Activated T-cell treated with anti-CD3 and anti-CD28 coated beads, Interleukin-2, amount 50 U/mL, for 1 hour (primary cell): ENCODE measurements around the gene FAM20B.
"Not testable (repeated sequence)": the region's sequence is repeated elsewhere in the genome, so short reads cannot be mapped to it uniquely, and the experiment has no call there.

ENCODE experiments used
- DNase-seq: peaks from one replicate; pipeline ENCODE4 v3.0.0-alpha.2; 2020

The FAM20B gene

GRCh38 chr1:179025125-179025974 lies at the start of gene FAM20B:
FAM20B (plus strand) TSS chr1:179025894; CDS start chr1:179043848, 17,954 bp downstream.
- DNase-seq: peak; percentile 91

DNA sequence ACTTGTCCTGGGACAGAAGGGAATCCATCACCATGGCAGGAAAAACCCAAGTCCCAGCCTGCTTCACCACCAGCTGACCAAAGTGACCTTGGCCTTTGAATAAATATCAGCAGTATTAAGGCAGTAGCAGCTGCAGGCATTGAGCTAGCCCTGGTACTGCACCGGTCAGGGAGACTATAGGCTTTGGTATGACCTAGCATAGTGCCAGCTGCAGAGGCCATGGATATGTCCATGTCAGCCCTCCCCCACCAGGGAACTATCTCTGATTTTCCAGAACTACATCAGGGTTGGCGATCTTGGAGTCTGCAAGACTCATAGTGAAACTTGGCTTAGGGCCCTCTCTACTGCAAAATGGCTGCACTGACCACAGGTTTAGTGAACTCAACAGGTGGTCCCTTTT lies 49.2 kb upstream of the FAM20B start:
- DNase-seq: no peak

DNA sequence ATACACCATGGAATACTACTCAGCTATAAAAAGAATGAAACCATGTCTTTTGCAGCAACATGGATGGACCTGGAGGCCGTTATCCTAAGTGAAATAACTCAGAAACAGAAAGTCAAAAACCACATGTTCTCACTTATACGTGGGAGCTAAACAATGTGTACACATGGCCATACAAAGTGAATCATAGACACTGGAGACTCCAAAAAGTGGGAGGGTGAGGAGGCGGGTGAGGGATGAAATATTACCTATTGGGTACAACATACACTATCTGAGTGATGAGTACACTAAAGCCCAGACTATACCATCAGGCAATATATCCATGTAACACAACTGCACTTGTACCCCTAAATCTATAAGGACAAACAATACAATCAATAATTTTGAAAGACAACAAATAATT lies 39.5 kb upstream of the FAM20B start:
- DNase-seq: no peak

DNA sequence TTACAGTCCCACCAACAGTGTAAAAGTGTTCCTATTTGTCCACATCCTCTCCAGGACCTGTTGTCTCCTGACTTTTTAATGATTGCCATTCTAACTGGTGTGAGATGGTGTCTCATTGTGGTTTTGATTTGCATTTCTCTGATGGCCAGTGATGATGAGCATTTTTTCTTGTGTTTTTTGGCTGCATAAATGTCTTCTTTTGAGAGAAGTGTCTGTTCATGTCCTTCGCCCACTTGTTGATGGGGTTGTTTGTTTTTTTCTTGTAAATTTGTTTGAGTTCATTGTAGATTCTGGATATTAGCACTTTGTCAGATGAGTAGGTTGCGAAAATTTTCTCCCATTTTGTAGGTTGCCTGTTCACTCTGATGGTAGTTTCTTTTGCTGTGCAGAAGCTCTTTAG lies 37.5 kb upstream of the FAM20B start:
- not testable (repeated sequence) for DNase-seq

GRCh38 chr1:178993559-178993958 lies 32.1 kb upstream of the FAM20B start:
- DNase-seq: no peak

DNA sequence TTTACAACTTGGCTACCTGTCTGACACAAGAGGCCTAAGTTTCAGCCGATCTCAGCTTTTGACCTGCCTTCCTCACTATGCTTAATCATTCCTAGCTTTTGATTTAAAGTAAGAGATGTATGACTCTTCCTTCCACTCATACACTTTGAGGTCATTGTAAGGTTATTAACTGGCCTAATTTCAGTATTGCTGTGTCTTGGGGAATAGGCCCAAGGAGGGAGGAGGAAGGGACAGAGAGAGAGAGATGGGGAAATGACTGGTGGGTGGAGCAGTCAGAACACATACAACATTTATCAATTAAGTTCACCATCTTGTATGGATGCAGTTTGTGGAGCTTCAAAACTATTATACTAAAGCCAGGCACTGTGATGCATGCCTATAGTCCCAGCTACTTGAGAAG lies 28.3 kb upstream of the FAM20B start:
- no peak for DNase-seq

GRCh38 chr1:178998295-178998694 lies 27.4 kb upstream of the FAM20B start:
- DNase-seq: no peak

DNA sequence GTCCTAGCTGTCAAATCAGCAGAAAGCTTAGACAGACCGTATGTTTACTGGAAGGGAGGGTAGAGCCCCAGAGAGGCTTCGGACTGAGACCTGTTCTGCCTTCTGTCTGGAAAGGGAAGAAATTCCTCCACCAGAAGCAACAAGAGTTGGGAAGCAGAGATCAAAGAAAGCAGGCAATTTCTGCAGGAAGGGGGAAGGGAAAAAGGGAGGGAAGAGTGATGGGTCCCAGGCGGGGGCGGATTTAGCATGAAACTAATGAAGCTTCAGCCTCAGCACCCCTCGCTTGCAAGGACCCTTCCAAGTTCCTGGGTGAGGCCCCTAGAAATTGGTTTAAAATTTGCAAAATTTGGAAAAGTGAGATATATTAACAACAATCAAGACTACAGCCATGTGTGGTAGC lies 26.6 kb upstream of the FAM20B start:
- DNase-seq: no peak

- DNase-seq: no peak
These were observed 24.2 kb upstream of the FAM20B start for GRCh38 chr1:179001451-179001850.

- DNase-seq: not testable (repeated sequence)
These were observed 23.6 kb upstream of the FAM20B start for GRCh38 chr1:179002064-179002463.

GRCh38 chr1:179002552-179003345 lies 22.9 kb upstream of the FAM20B start:
- DNase-seq: peak; percentile 71

DNA sequence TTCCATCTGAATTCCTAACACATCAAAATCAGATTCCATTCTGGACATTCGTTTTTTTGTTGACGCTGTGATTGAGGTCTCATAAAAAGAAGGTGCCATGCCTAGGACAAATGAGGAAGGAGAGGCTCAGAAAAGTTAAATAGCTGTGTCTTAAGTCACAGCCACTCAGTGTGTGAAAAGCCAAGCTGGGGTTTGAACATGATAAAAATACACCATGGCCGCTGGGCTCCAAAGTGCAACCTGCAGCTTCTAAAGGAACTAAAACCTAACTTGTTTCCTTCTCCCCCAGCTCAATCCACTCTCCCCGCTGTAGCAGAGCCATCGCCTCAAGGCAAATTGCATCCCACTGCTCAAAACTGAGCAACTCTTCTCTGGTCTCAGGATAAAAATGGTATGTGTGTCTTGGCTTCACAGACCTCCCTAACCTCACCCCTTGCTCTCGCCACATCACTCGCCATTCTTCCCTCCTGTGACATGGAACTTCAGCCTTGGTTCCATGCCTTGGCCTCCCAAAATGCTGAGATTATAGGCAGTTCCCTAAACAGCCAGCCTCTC lies 22.1 kb upstream of the FAM20B start:
- DNase-seq: no peak

DNA sequence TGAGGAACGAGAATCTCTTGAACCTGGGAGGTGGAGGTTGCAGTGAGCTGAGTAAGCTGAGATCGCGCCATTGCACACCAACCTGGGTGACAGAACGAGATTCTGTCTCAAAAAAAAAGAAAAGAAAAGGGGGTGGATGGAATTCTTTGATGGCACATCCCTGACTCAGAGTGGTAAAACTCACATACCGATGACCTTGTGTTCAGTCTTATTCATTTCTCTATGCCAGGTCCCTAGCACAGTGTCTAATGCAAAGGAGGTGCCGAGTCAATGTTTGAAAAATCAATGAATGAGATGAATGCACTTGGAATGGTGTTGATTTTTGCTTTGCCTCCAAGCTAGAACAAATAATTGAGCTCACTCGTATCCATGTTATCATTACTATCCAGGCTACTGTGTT lies 18.5 kb upstream of the FAM20B start:
- no peak for DNase-seq

GRCh38 chr1:179010671-179011070 lies 15.0 kb upstream of the FAM20B start:
- DNase-seq: no peak

DNA sequence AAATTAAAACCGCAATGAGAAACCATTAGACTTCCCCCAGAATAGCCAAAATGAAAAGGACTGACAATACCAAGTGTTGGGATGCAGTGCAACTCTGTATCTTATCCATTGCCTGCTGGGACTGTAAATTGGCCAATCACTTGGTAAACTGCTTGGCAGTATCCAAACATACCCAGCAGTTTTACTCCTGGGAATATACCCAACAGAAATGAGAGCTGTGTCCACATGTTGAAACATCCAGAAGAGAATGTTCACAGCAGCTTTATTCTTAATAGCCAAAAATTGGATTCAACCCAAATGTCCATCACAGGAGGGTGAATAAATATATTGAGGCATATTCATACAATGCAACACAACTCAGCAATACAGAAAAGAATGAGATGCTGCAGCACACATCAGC lies 13.7 kb upstream of the FAM20B start:
- no peak for DNase-seq

GRCh38 chr1:179014123-179014522 lies 11.6 kb upstream of the FAM20B start:
- no peak for DNase-seq

- no peak for DNase-seq
These were observed 10.3 kb upstream of the FAM20B start for GRCh38 chr1:179015396-179015795.

DNA sequence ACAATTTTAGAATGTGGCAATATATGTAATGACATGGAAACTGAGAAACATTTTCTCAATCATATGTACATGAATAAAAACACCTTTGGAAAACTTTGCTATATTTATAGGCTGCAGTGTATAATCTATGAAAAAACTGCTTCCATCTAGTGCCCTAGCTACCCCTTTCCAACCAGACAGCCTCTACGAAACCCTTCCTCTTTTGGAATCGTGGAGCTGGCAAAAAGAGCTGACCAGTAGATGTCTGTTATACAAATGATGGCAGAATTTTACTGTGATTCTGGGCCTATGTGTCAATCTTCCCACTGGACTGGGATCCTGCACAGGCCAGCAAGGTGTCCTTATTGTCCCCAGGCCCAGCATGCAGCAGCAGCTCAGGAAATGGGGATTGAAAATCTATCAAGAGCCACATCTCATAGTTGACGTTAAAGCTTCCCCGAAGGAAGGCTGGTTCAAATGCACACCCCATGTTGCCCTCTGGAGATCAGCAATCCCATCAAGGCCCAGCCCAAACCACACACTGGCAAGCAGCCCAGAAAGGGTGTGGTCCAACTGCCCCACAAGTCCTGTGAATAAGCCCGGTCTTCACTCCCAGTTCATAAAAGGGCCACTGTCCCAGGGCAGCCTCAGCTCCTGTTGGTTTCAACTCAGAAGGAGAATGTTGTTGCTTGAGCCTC lies 8.8 kb upstream of the FAM20B start:
- no peak for DNase-seq

DNA sequence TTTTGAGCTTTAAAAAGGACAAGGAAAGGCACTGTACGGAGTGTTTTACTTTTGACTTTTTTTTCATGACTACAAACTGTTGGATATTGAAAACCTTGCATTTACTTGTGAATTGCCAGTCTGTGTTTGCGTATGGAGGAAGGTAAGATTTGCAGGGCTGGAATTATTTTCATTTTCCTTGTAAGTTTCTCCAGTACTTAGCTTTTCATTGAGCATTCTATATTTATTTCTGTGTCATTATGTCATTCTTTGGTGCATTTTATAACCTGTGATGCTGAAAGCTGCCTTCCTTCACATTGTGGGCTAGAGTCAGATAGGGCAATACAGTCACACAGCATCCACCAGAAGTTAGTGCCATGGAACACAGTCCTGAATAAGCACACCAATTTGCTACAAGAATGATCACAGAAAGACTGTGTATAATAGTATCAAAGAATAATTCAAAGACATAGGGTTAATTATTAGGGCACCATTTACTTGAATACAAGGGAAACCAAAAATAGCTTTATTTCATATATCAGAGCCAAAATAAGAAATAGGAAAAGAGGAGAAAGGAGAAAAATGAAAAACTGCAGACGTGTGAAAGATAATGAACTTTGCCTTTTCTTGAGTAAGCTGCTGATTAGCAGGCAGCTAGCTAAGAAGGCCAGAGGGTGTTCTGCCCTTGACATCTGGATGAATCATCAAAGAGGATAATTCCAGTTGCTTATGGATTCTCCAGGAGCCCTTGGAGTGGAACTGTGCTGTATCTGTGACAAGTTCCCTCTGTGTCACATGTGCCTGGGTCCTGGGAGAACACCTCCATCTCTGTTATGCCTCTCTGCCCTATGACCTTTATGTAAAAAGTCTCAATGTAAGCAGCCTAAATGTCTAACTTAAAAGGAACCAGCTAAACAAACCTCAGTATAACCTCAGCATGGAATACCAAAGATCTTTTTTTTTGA lies 8.0 kb upstream of the FAM20B start:
- DNase-seq: no peak

- DNase-seq: no peak
These were observed 3.8 kb upstream of the FAM20B start for GRCh38 chr1:179021873-179022272.

GRCh38 chr1:179023946-179024650 lies 1.6 kb upstream of the FAM20B start:
- DNase-seq: no peak
